DND-41 (cell line): ENCODE measurements around the gene ACAD9.

Source experiments
- ATAC-seq: fragments of 200-7000 bp; cut with Tn5 transposase; 3 replicates; pipeline ENCODE4 v1.9.1; 2021; ENCODE audit warnings: low read depth; ENCODE audit not compliant: insufficient read depth
- DNase-seq: peaks from one replicate; pipeline ENCODE4 v3.0.0-alpha.2; 2020
- H2AFZ ChIP-seq: 2 replicates; pipeline ENCODE4 v1.6.0; 2012; ENCODE audit warnings: low read depth, low read length
- H3K27ac ChIP-seq: 2 replicates; pipeline ENCODE4 v1.5.1; 2012; ENCODE audit warnings: low read length, inconsistent platforms
- H3K27me3 ChIP-seq: fragments of 200-600 bp; sonication (generic); 2 replicates; pipeline ENCODE4 v1.6.0; 2012; ENCODE audit warnings: low read length, mild to moderate bottlenecking, inconsistent platforms; ENCODE audit not compliant: insufficient read depth, poor library complexity
- H3K36me3 ChIP-seq: 2 replicates; pipeline ENCODE4 v1.5.1; 2012; ENCODE audit warnings: low read length, inconsistent platforms; ENCODE audit not compliant: insufficient read depth
- H3K4me1 ChIP-seq: 2 replicates; pipeline ENCODE4 v1.5.1; 2012; ENCODE audit warnings: mild to moderate bottlenecking, low read length; ENCODE audit not compliant: insufficient read depth
- H3K4me2 ChIP-seq: 2 replicates; pipeline ENCODE4 v1.6.0; 2012; ENCODE audit warnings: mild to moderate bottlenecking, moderate library complexity, low read length, inconsistent platforms; ENCODE audit not compliant: insufficient read depth
- H3K4me3 ChIP-seq, 2 experiments: fragments of 200-600 bp in 1 of 2; shearing (Covaris generic) in 1 of 2; 2 replicates each; pipeline ENCODE4 v1.5.1; 2012 to 2016; ENCODE audit warnings: inconsistent platforms in 2 of 2, low read length in 2 of 2, mild to moderate bottlenecking in 2 of 2, low read depth in 1 of 2, moderate library complexity in 1 of 2
- H3K79me2 ChIP-seq: 2 replicates; pipeline ENCODE4 v1.6.0; 2012; ENCODE audit warnings: low read length, inconsistent platforms; ENCODE audit not compliant: insufficient read depth
- H3K9ac ChIP-seq: 2 replicates; pipeline ENCODE4 v1.6.0; 2012; ENCODE audit warnings: low read depth, mild to moderate bottlenecking, inconsistent platforms, low read length, moderate library complexity
- H3K9me3 ChIP-seq: 2 replicates; pipeline ENCODE4 v1.5.1; 2012; ENCODE audit warnings: low read length, moderate library complexity, mild to moderate bottlenecking, inconsistent platforms; ENCODE audit not compliant: insufficient read depth, severe bottlenecking
- H4K20me1 ChIP-seq: 2 replicates; pipeline ENCODE4 v1.6.0; 2012; ENCODE audit warnings: low read length; ENCODE audit not compliant: insufficient read depth
- CTCF ChIP-seq: IDR thresholded peaks from 2 replicates; pipeline ENCODE4 v1.5.1; 2012; ENCODE audit warnings: borderline replicate concordance, low read length, moderate library complexity, mild to moderate bottlenecking; ENCODE audit not compliant: poor library complexity, severe bottlenecking; ENCODE audit errors: extremely low read depth
- EZH2 ChIP-seq: IDR thresholded peaks from 3 replicates; pipeline ENCODE4 v1.6.1; 2012; ENCODE audit warnings: borderline replicate concordance, low read depth, mild to moderate bottlenecking, moderate library complexity, low read length, inconsistent platforms; ENCODE audit not compliant: severe bottlenecking

Gene ACAD9

GRCh38 chr3:128872282-128872681 is 7.1 kb upstream of the ACAD9 start:
- no peak for TF ChIP-seq EZH2
- no peak for TF ChIP-seq CTCF
- H3K36me3 ChIP-seq: no peaks in the 10 kb centered on the region
- H3K4me1 ChIP-seq: no peaks in the 10 kb centered on the region

GRCh38 chr3:128872744-128873143 is 6.7 kb upstream of the ACAD9 start:
- Histone ChIP-seq H2AFZ (no peak overlapping the region), H3K9me3 (no peaks in the 10 kb centered on the region), H3K79me2 (no peaks in the 10 kb centered on the region), H3K4me1 (peaks cover 3% of the 10 kb centered on the region), H3K9ac (no peak overlapping the region), H3K4me3 (no peak overlapping the region), H3K36me3 (no peaks in the 10 kb centered on the region), H3K27ac (no peak overlapping the region), H3K4me2 (no peak overlapping the region), H4K20me1 (no peaks in the 10 kb centered on the region), H3K27me3 (no peaks in the 10 kb centered on the region)
- DNase-seq (no peak), ATAC-seq (no peak)
- no peak for TF ChIP-seq CTCF
- TF ChIP-seq EZH2: no peak

More at GRCh38 chr3:128872282-128872681, 7.1 kb upstream of the ACAD9 start:
- Histone ChIP-seq H4K20me1 (no peaks in the 10 kb centered on the region), H3K9me3 (no peaks in the 10 kb centered on the region), H3K4me2 (no peak overlapping the region), H3K4me3 (no peak overlapping the region), H3K9ac (no peak overlapping the region), H3K27ac (no peak overlapping the region), H3K27me3 (no peaks in the 10 kb centered on the region), H3K79me2 (no peaks in the 10 kb centered on the region), H2AFZ (no peak overlapping the region)
- DNase-seq: no peak
- ATAC-seq: no peak

GRCh38 chr3:128873244-128874022 is 6.0 kb upstream of the ACAD9 start:
- H3K79me2 ChIP-seq: peaks cover 4% of the 10 kb centered on the region
- no peak overlapping the region for H2AFZ ChIP-seq
- peaks cover 10% of the 10 kb centered on the region for H3K4me1 ChIP-seq
- no peaks in the 10 kb centered on the region for H3K9me3 ChIP-seq
- no peak overlapping the region for H3K4me2 ChIP-seq
- H3K4me3 ChIP-seq: no peak overlapping the region
- TF ChIP-seq EZH2 (no peak), CTCF (no peak)
- H3K27ac ChIP-seq: no peak overlapping the region
- no peaks in the 10 kb centered on the region for H3K36me3 ChIP-seq
- no peaks in the 10 kb centered on the region for H4K20me1 ChIP-seq
- H3K27me3 ChIP-seq: no peaks in the 10 kb centered on the region
- no peak for ATAC-seq
- no peak for DNase-seq
- no peak overlapping the region for H3K9ac ChIP-seq
